Tibial nerve (tissue), 4 donors: ENCODE measurements around the gene MBD3L4. TPM values are rescaled to one million over a fixed set of nuclear protein-coding genes. Genes with fewer than 3 reads are reported as not detected.
"Not testable (repeated sequence)": the region's sequence is repeated elsewhere in the genome, so short reads cannot be mapped to it uniquely, and the experiment has no call there.

Source experiments
- DNase-seq, 2 donors: peaks; one replicate each; pipeline ENCODE4 v3.0.0-alpha.2; 2019; ENCODE audit warnings: low spot score in 2 of 2
- H3K27ac ChIP-seq, 4 donors: fragments of 200-600 bp; sonication (generic) in 3 of 4; one replicate each; pipeline ENCODE4 v1.5.1; 2017 to 2019; ENCODE audit warnings: mild to moderate bottlenecking in 1 of 4
- H3K27me3 ChIP-seq, 2 donors: fragments of 200-600 bp; sonication (generic) in 1 of 2; one replicate each; pipeline versions ENCODE4 v1.5.1 to v1.6.0; 2017 to 2019
- H3K36me3 ChIP-seq, 3 donors: fragments of 200-600 bp; sonication (generic); one replicate each; pipeline ENCODE4 v1.5.1; 2018 to 2019
- H3K4me1 ChIP-seq, 4 donors: fragments of 200-600 bp; sonication (generic) in 3 of 4; one replicate each; pipeline ENCODE4 v1.5.1; 2017 to 2019
- H3K4me3 ChIP-seq, 4 donors: fragments of 200-600 bp; sonication (generic) in 3 of 4; one replicate each; pipeline ENCODE4 v1.5.1; 2017 to 2019; ENCODE audit warnings: mild to moderate bottlenecking in 1 of 4, moderate library complexity in 1 of 4
- H3K9me3 ChIP-seq, 4 donors: fragments of 200-600 bp; sonication (generic) in 3 of 4; one replicate each; pipeline ENCODE4 v1.5.1; 2017 to 2019
- CTCF ChIP-seq, 5 experiments: fragments of 200-600 bp in 3 of 5; fragments of 450-650 bp in 2 of 5; sonication (generic) in 3 of 5; IDR thresholded peaks; one replicate each; pipeline ENCODE4 v1.5.1; 2016 to 2019; ENCODE audit warnings: antibody characterized with exemption in 5 of 5, mild to moderate bottlenecking in 3 of 5, moderate library complexity in 2 of 5
- EP300 ChIP-seq, 2 donors: sonication (generic); formaldehyde crosslinking; IDR thresholded peaks; one replicate each; pipeline ENCODE4 v1.6.1; 2017; ENCODE audit warnings: antibody characterized with exemption in 2 of 2, mild to moderate bottlenecking in 1 of 2
- POLR2A ChIP-seq, 2 donors: fragments of 450-650 bp; IDR thresholded peaks; one replicate each; pipeline ENCODE4 v1.6.1; 2017; ENCODE audit warnings: antibody characterized with exemption in 2 of 2, mild to moderate bottlenecking in 2 of 2, moderate library complexity in 2 of 2
- WGBS, 2 donors: methylation state at CpG; one replicate each; pipeline ENCODE4 v1.1.5; 2018; 5-methylcytosine and 5-hydroxymethylcytosine counted together
- total RNA-seq, 4 donors: library from RNA; depleted of rRNA; stranded (reverse); fragments of >200 nt; gene quantifications; one replicate each; pipeline ENCODE4 v1.1.0, GENCODE V29; 2016

MBD3L4 gene
- total RNA-seq, 4 donors from 2014 or later = not detected

GRCh38 chr19:7054635-7055368, 14.8 kb upstream of the MBD3L4 start:
- not testable (repeated sequence) for H3K27ac ChIP-seq, DNase-seq, H3K4me3 ChIP-seq, H3K4me1 ChIP-seq, H3K9me3 ChIP-seq, H3K36me3 ChIP-seq, H3K27me3 ChIP-seq
- WGBS, 2 donors = 91 to 97% methylated on average over 8 to 12 of the region's 14 CpGs

- not testable (repeated sequence) for H3K27ac ChIP-seq, H3K36me3 ChIP-seq, H3K9me3 ChIP-seq, H3K4me3 ChIP-seq, DNase-seq, H3K4me1 ChIP-seq, H3K27me3 ChIP-seq
- 95% methylated on average over 7 of the region's 7 CpGs for WGBS, 2 donors
Measured at GRCh38 chr19:7052896-7053295, 12.9 kb upstream of the MBD3L4 start.

GRCh38 chr19:7051421-7051820, 11.4 kb upstream of the MBD3L4 start:
- DNase-seq, H3K36me3 ChIP-seq, H3K27ac ChIP-seq, H3K4me3 ChIP-seq, H3K27me3 ChIP-seq, H3K9me3 ChIP-seq, H3K4me1 ChIP-seq: not testable (repeated sequence)
- 83 to 94% methylated on average over 1 to 2 of the region's 5 CpGs for WGBS, 2 donors

GRCh38 chr19:7049021-7049420, 9.0 kb upstream of the MBD3L4 start, which contains the start of gene MBD3L2:
TSS of gene MBD3L2 (plus strand) at chr19:7049321. CDS start at chr19:7049374, 53 bp downstream.
- no CpG with 5 or more reads among the region's 7 CpGs for WGBS, 2 donors
- H3K27ac ChIP-seq, H3K4me3 ChIP-seq, H3K36me3 ChIP-seq, H3K4me1 ChIP-seq, H3K27me3 ChIP-seq, H3K9me3 ChIP-seq, DNase-seq: not testable (repeated sequence)

- WGBS, 2 donors = no CpG with 5 or more reads among the region's 2 CpGs
- not testable (repeated sequence) for H3K27me3 ChIP-seq, DNase-seq
Measured at GRCh38 chr19:7041563-7041962, 1.6 kb upstream of the MBD3L4 start.

GRCh38 chr19:7030278-7030677, 9.7 kb downstream of the MBD3L4 start, which contains the start of gene MBD3L5:
TSS of gene MBD3L5 (plus strand) at chr19:7030578. CDS start at chr19:7030612, 34 bp downstream.
- H3K4me3 ChIP-seq, H3K4me1 ChIP-seq, H3K9me3 ChIP-seq, H3K27ac ChIP-seq, DNase-seq, H3K36me3 ChIP-seq, H3K27me3 ChIP-seq: not testable (repeated sequence)
- no CpG with 5 or more reads among the region's 9 CpGs for WGBS, 2 donors

More at GRCh38 chr19:7041563-7041962, 1.6 kb upstream of the MBD3L4 start:
- H3K27ac ChIP-seq, H3K9me3 ChIP-seq, H3K36me3 ChIP-seq, H3K4me1 ChIP-seq, H3K4me3 ChIP-seq: not testable (repeated sequence)

GRCh38 chr19:7028790-7029189, 11.2 kb downstream of the MBD3L4 start:
- WGBS, 2 donors = no CpG with 5 or more reads among the region's 1 CpG
- not testable (repeated sequence) for H3K4me1 ChIP-seq

GRCh38 chr19:7021331-7021730, 18.6 kb downstream of the MBD3L4 start, which contains the start of gene MBD3L2B:
TSS of gene MBD3L2B (minus strand) at chr19:7021431. CDS start at chr19:7021397, 34 bp downstream.
- not testable (repeated sequence) for H3K27me3 ChIP-seq, DNase-seq, H3K9me3 ChIP-seq, H3K4me1 ChIP-seq, H3K27ac ChIP-seq, H3K36me3 ChIP-seq, H3K4me3 ChIP-seq
- WGBS, 2 donors = no CpG with 5 or more reads among the region's 6 CpGs

More at GRCh38 chr19:7028790-7029189, 11.2 kb downstream of the MBD3L4 start:
- H3K36me3 ChIP-seq, DNase-seq, H3K27me3 ChIP-seq, H3K9me3 ChIP-seq, H3K4me3 ChIP-seq, H3K27ac ChIP-seq: not testable (repeated sequence)

GRCh38 chr19:7018828-7019227, 21.2 kb downstream of the MBD3L4 start:
- no peak for DNase-seq
- Histone ChIP-seq H3K4me1 (no peaks in the 10 kb centered on the region), H3K36me3 (no peaks in the 10 kb centered on the region), H3K4me3 (no peak overlapping the region), H3K9me3 (peaks cover 0 to 7% (median 0%) of the 10 kb centered on the region in 4 donors), H3K27ac (no peak overlapping the region), H3K27me3 (no peaks in the 10 kb centered on the region)
- TF ChIP-seq CTCF (IDR thresholded peaks at IDR 0.05) (no peak), POLR2A (IDR thresholded peaks at IDR 0.05) (no peak), EP300 (IDR thresholded peaks at IDR 0.05) (no peak)
- WGBS, 2 donors = 79 to 82% methylated on average over 6 of the region's 6 CpGs
